Measurements from ENCODE around the gene LTBP3.
A peak's percentile ranks its signal among the peaks of the same experiment; 100 is the strongest.
"Not testable (repeated sequence)": the region's sequence is repeated elsewhere in the genome, so short reads cannot be mapped to it uniquely, and the experiment has no call there.

The LTBP3 gene

GRCh38 chr11:65569164-65569972, 11.2 kb upstream of the LTBP3 start:
- Mint-ChIP-seq H3K27ac (peak overlapping the region; percentile 97), H3K9me3 (no peaks in the 10 kb centered on the region), H3K36me3 (peaks cover 62% of the 10 kb centered on the region), H3K4me3 (peak overlapping the region; percentile 96), H3K4me1 (peaks cover 78% of the 10 kb centered on the region)
- peak; percentile 32 for ATAC-seq
- DNase-seq (ENCODE audit: low spot score in 2 of 2): no peak

GRCh38 chr11:65565624-65566453, 7.7 kb upstream of the LTBP3 start:
- ATAC-seq: peak; percentile 23
- Mint-ChIP-seq H3K27ac (peak overlapping the region; percentile 93), H3K4me3 (peak overlapping the region; percentile 68), H3K4me1 (peaks cover 62% of the 10 kb centered on the region), H3K36me3 (peaks cover 31% of the 10 kb centered on the region), H3K9me3 (no peaks in the 10 kb centered on the region)
- DNase-seq (ENCODE audit: low spot score in 2 of 2): no peak

GRCh38 chr11:65564879-65565559, 6.9 kb upstream of the LTBP3 start:
- ATAC-seq; DNase-seq (ENCODE audit: low spot score in 2 of 2); H3K9me3 Mint-ChIP-seq: not testable (repeated sequence)
- Mint-ChIP-seq H3K4me3 (peak overlapping the region; percentile 68), H3K36me3 (peaks cover 23% of the 10 kb centered on the region), H3K4me1 (peaks cover 64% of the 10 kb centered on the region), H3K27ac (peak overlapping the region; percentile 93)

GRCh38 chr11:65563601-65564000, 5.4 kb upstream of the LTBP3 start:
- ATAC-seq: no peak
- DNase-seq (ENCODE audit: low spot score in 2 of 2): no peak
- H3K36me3 Mint-ChIP-seq: peaks cover 8% of the 10 kb centered on the region
- peak overlapping the region; percentile 93 for H3K27ac Mint-ChIP-seq
- H3K4me3 Mint-ChIP-seq: no peak overlapping the region
- H3K9me3 Mint-ChIP-seq: no peaks in the 10 kb centered on the region
- H3K4me1 Mint-ChIP-seq: peaks cover 61% of the 10 kb centered on the region

- Mint-ChIP-seq H3K9me3 (no peaks in the 10 kb centered on the region), H3K27ac (no peak overlapping the region), H3K4me1 (peaks cover 54% of the 10 kb centered on the region), H3K4me3 (no peak overlapping the region), H3K36me3 (peaks cover under 1% of the 10 kb centered on the region)
- DNase-seq (ENCODE audit: low spot score in 2 of 2) (no peak), ATAC-seq (peak; percentile 22)
Measured at GRCh38 chr11:65562788-65563187, 4.6 kb upstream of the LTBP3 start.

GRCh38 chr11:65562020-65562419, 3.9 kb upstream of the LTBP3 start:
- ATAC-seq: no peak
- Mint-ChIP-seq H3K27ac (peak overlapping the region; percentile 42), H3K4me1 (peaks cover 59% of the 10 kb centered on the region)

GRCh38 chr11:65560555-65561418, 2.6 kb upstream of the LTBP3 start:
- ATAC-seq (no peak), DNase-seq (ENCODE audit: low spot score in 2 of 2) (no peak)
- H3K27ac Mint-ChIP-seq: peak overlapping the region; percentile 90
- H3K9me3 Mint-ChIP-seq: no peaks in the 10 kb centered on the region
- H3K36me3 Mint-ChIP-seq: no peaks in the 10 kb centered on the region
- no peak overlapping the region for H3K4me3 Mint-ChIP-seq
- H3K4me1 Mint-ChIP-seq: peaks cover 59% of the 10 kb centered on the region

More at GRCh38 chr11:65562020-65562419, 3.9 kb upstream of the LTBP3 start:
- Mint-ChIP-seq H3K36me3 (no peaks in the 10 kb centered on the region), H3K4me3 (no peak overlapping the region), H3K9me3 (no peaks in the 10 kb centered on the region)
- no peak for DNase-seq (ENCODE audit: low spot score in 2 of 2)

- DNase-seq (ENCODE audit: low spot score in 2 of 2) (no peak), ATAC-seq (no peak)
- Mint-ChIP-seq H3K4me1 (peaks cover 59% of the 10 kb centered on the region), H3K9me3 (no peaks in the 10 kb centered on the region), H3K27ac (peak overlapping the region; percentile 90), H3K36me3 (peaks cover 3% of the 10 kb centered on the region), H3K4me3 (no peak overlapping the region)
Measured at GRCh38 chr11:65559951-65560537, 1.9 kb upstream of the LTBP3 start.

GRCh38 chr11:65559535-65559934, 1.4 kb upstream of the LTBP3 start:
- no peak for DNase-seq (ENCODE audit: low spot score in 2 of 2)
- peaks cover 5% of the 10 kb centered on the region for H3K36me3 Mint-ChIP-seq
- peak overlapping the region; percentile 90 for H3K27ac Mint-ChIP-seq
- ATAC-seq: peak; percentile 72
- peak overlapping the region; percentile 75 for H3K4me3 Mint-ChIP-seq
- H3K4me1 Mint-ChIP-seq: peaks cover 59% of the 10 kb centered on the region
- H3K9me3 Mint-ChIP-seq: no peaks in the 10 kb centered on the region

GRCh38 chr11:65558930-65559509, 861 bp upstream of the LTBP3 start:
- H3K4me3 Mint-ChIP-seq: peak overlapping the region; percentile 75
- no peaks in the 10 kb centered on the region for H3K9me3 Mint-ChIP-seq
- peaks cover 64% of the 10 kb centered on the region for H3K4me1 Mint-ChIP-seq
- H3K36me3 Mint-ChIP-seq: peaks cover 5% of the 10 kb centered on the region
- ATAC-seq (no peak), DNase-seq (ENCODE audit: low spot score in 2 of 2) (no peak)
- peak overlapping the region; percentile 90 for H3K27ac Mint-ChIP-seq

- DNase-seq (ENCODE audit: low spot score in 2 of 2): no peak
- no peak for ATAC-seq
- peak overlapping the region; percentile 90 for H3K27ac Mint-ChIP-seq
- H3K9me3 Mint-ChIP-seq: no peaks in the 10 kb centered on the region
- peaks cover 5% of the 10 kb centered on the region for H3K36me3 Mint-ChIP-seq
- peaks cover 71% of the 10 kb centered on the region for H3K4me1 Mint-ChIP-seq
- H3K4me3 Mint-ChIP-seq: peak overlapping the region; percentile 75
Measured at GRCh38 chr11:65557280-65558001, 718 bp downstream of the LTBP3 start.

- Mint-ChIP-seq H3K27ac (peak overlapping the region; percentile 90), H3K9me3 (no peaks in the 10 kb centered on the region), H3K36me3 (peaks cover 11% of the 10 kb centered on the region), H3K4me3 (peak overlapping the region; percentile 75), H3K4me1 (peaks cover 73% of the 10 kb centered on the region)
- ATAC-seq: no peak
- DNase-seq (ENCODE audit: low spot score in 2 of 2): no peak
Measured at GRCh38 chr11:65556470-65557279, 1.5 kb downstream of the LTBP3 start.

Measured in stimulated activated effector memory CD8-positive, alpha-beta T cell treated with anti-CD3 and anti-CD28 coated beads, Interleukin-12 subunit alpha, Interleukin-12 subunit beta, amount 100 ng/mL, for 72 hours (primary cell).